ENCODE results near the gene ELN. TPM values are rescaled to one million over a fixed set of nuclear protein-coding genes. Genes with fewer than 3 reads are reported as not detected.

Gene ELN
- total RNA-seq, 1 experiment from 2014 or later, result 65.9 TPM

- ChIA-PET CTCF (interaction anchor here (0.6 to 1.3 kb wide), 2 partner anchors 10 to 373 kb away, joined by 3 to 5 read pairs; no protein-coding TSS in a partner anchor), POLR2A (ENCODE audit: low non-redundant PET) (interaction anchor here (0.7 kb wide), 1 partner anchor 191 kb away, joined by 4 read pairs; no protein-coding TSS in a partner anchor)
- no peak for DNase-seq (ENCODE audit: low spot score)
- intact Hi-C loops (cut with micrococcal nuclease; ENCODE audit: unreplicated experiment), result no loop called here
- no peaks in the 10 kb centered on the region for H3K4me1 ChIP-seq (ENCODE audit: insufficient read depth, low read length, poor library complexity, severe bottlenecking)
- H3K36me3 ChIP-seq (ENCODE audit: insufficient read depth, low read length, poor library complexity, severe bottlenecking), result no peaks in the 10 kb centered on the region
- no peak overlapping the region for H3K27ac ChIP-seq (ENCODE audit: low read depth, low read length, poor library complexity, severe bottlenecking)
- H3K27me3 ChIP-seq (replicated peaks; ENCODE audit: insufficient read depth, low read depth, low read length, poor library complexity), result no peaks in the 10 kb centered on the region
- TF ChIP-seq CTCF (conservative IDR thresholded peaks at IDR 0.05; ENCODE audit: low read depth, low read length) (no peak), EZH2 (IDR thresholded peaks at IDR 0.05; ENCODE audit: borderline replicate concordance, low read depth, low read length, poor library complexity, severe bottlenecking) (no peak)
- no peak overlapping the region for H3K4me3 ChIP-seq (ENCODE audit: low read depth, low read length, poor library complexity, severe bottlenecking)
- no peaks in the 10 kb centered on the region for H3K9me3 ChIP-seq (ENCODE audit: low read depth, low read length, poor library complexity, severe bottlenecking)
- no TSS peak for BruUV-seq (replicated peaks)
Measured at GRCh38 chr7:74017125-74017524, 10.8 kb upstream of the ELN start.

GRCh38 chr7:74018246-74018895 is 9.6 kb upstream of the ELN start:
- Histone ChIP-seq H3K4me3 (ENCODE audit: low read depth, low read length, poor library complexity, severe bottlenecking) (no peak overlapping the region), H3K27me3 (replicated peaks; ENCODE audit: insufficient read depth, low read depth, low read length, poor library complexity) (no peaks in the 10 kb centered on the region), H3K36me3 (ENCODE audit: insufficient read depth, low read length, poor library complexity, severe bottlenecking) (no peaks in the 10 kb centered on the region), H3K27ac (ENCODE audit: low read depth, low read length, poor library complexity, severe bottlenecking) (no peak overlapping the region), H3K9me3 (ENCODE audit: low read depth, low read length, poor library complexity, severe bottlenecking) (no peaks in the 10 kb centered on the region), H3K4me1 (ENCODE audit: insufficient read depth, low read length, poor library complexity, severe bottlenecking) (no peaks in the 10 kb centered on the region)
- BruUV-seq (replicated peaks), result no TSS peak
- no peak for TF ChIP-seq EZH2 (IDR thresholded peaks at IDR 0.05; ENCODE audit: borderline replicate concordance, low read depth, low read length, poor library complexity, severe bottlenecking)
- TF ChIP-seq CTCF (conservative IDR thresholded peaks at IDR 0.05; ENCODE audit: low read depth, low read length), result no peak
- CTCF ChIA-PET, result no interaction called here
- intact Hi-C loops (cut with micrococcal nuclease; ENCODE audit: unreplicated experiment), result no loop called here
- POLR2A ChIA-PET (ENCODE audit: low non-redundant PET), result interaction anchor here (0.7 kb wide), 1 partner anchor 47 kb away, joined by 3 read pairs; no protein-coding TSS in a partner anchor
- DNase-seq (ENCODE audit: low spot score), result no peak

- TF ChIP-seq EZH2 (IDR thresholded peaks at IDR 0.05; ENCODE audit: borderline replicate concordance, low read depth, low read length, poor library complexity, severe bottlenecking) (no peak), CTCF (conservative IDR thresholded peaks at IDR 0.05; ENCODE audit: low read depth, low read length) (no peak)
- no peak overlapping the region for H3K27ac ChIP-seq (ENCODE audit: low read depth, low read length, poor library complexity, severe bottlenecking)
- no TSS peak for BruUV-seq (replicated peaks)
- CTCF ChIA-PET, result no interaction called here
- DNase-seq (ENCODE audit: low spot score), result no peak
- POLR2A ChIA-PET (ENCODE audit: low non-redundant PET), result no interaction called here
- no peaks in the 10 kb centered on the region for H3K9me3 ChIP-seq (ENCODE audit: low read depth, low read length, poor library complexity, severe bottlenecking)
- H3K4me1 ChIP-seq (ENCODE audit: insufficient read depth, low read length, poor library complexity, severe bottlenecking), result no peaks in the 10 kb centered on the region
- no peaks in the 10 kb centered on the region for H3K36me3 ChIP-seq (ENCODE audit: insufficient read depth, low read length, poor library complexity, severe bottlenecking)
- intact Hi-C loops (cut with micrococcal nuclease; ENCODE audit: unreplicated experiment), result no loop called here
- no peak overlapping the region for H3K4me3 ChIP-seq (ENCODE audit: low read depth, low read length, poor library complexity, severe bottlenecking)
- no peaks in the 10 kb centered on the region for H3K27me3 ChIP-seq (replicated peaks; ENCODE audit: insufficient read depth, low read depth, low read length, poor library complexity)
Measured at GRCh38 chr7:74019149-74019548, 8.8 kb upstream of the ELN start.
